ENCODE data around the gene PAPPA.

PAPPA gene

GRCh38 chr9:116145036-116145435 lies 8.6 kb upstream of the PAPPA start:
- H3K9ac ChIP-seq (ENCODE audit: low read length): no peak overlapping the region
- no peaks in the 10 kb centered on the region for H4K20me1 ChIP-seq (ENCODE audit: low read depth, low read length)
- H3K4me3 ChIP-seq (ENCODE audit: insufficient read depth, low read length, poor library complexity, severe bottlenecking): no peak overlapping the region
- H3K4me2 ChIP-seq (ENCODE audit: low read depth, low read length, poor library complexity, severe bottlenecking): no peak overlapping the region
- H3K27ac ChIP-seq (ENCODE audit: low read depth, low read length): no peak overlapping the region
- no peaks in the 10 kb centered on the region for H3K27me3 ChIP-seq (ENCODE audit: low read length)
- no peaks in the 10 kb centered on the region for H3K9me3 ChIP-seq (ENCODE audit: insufficient read depth, low read length)
- no peaks in the 10 kb centered on the region for H3K79me2 ChIP-seq (ENCODE audit: insufficient read depth, low read length)
- no peak overlapping the region for H2AFZ ChIP-seq (ENCODE audit: low read depth, low read length, severe bottlenecking)
- TF ChIP-seq CTCF (IDR thresholded peaks at IDR 0.05; ENCODE audit: insufficient read depth, low read length, poor library complexity, severe bottlenecking) (no peak), EZH2phosphoT487 (conservative IDR thresholded peaks at IDR 0.05; ENCODE audit: low read length) (no peak)
- H3K36me3 ChIP-seq (ENCODE audit: low read length): no peaks in the 10 kb centered on the region
- H3F3A ChIP-seq (ENCODE audit: insufficient read depth): no peaks in the 10 kb centered on the region
- no peaks in the 10 kb centered on the region for H3K9me2 ChIP-seq (replicated peaks; ENCODE audit: insufficient read depth, low read length)

GRCh38 chr9:116147821-116148220 lies 5.8 kb upstream of the PAPPA start:
- Histone ChIP-seq H3K36me3 (ENCODE audit: low read length) (no peaks in the 10 kb centered on the region), H3K27ac (ENCODE audit: low read depth, low read length) (no peak overlapping the region), H3K4me3 (ENCODE audit: insufficient read depth, low read length, poor library complexity, severe bottlenecking) (no peak overlapping the region), H3K9ac (ENCODE audit: low read length) (no peak overlapping the region), H3K79me2 (ENCODE audit: insufficient read depth, low read length) (no peaks in the 10 kb centered on the region), H2AFZ (ENCODE audit: low read depth, low read length, severe bottlenecking) (no peak overlapping the region), H3K9me2 (replicated peaks; ENCODE audit: insufficient read depth, low read length) (no peaks in the 10 kb centered on the region), H3K9me3 (ENCODE audit: insufficient read depth, low read length) (no peaks in the 10 kb centered on the region), H3F3A (ENCODE audit: insufficient read depth) (no peaks in the 10 kb centered on the region), H4K20me1 (ENCODE audit: low read depth, low read length) (no peaks in the 10 kb centered on the region), H3K27me3 (ENCODE audit: low read length) (no peaks in the 10 kb centered on the region), H3K4me2 (ENCODE audit: low read depth, low read length, poor library complexity, severe bottlenecking) (no peak overlapping the region)
- TF ChIP-seq EZH2phosphoT487 (conservative IDR thresholded peaks at IDR 0.05; ENCODE audit: low read length): no peak
- no peak for TF ChIP-seq CTCF (IDR thresholded peaks at IDR 0.05; ENCODE audit: insufficient read depth, low read length, poor library complexity, severe bottlenecking)

GRCh38 chr9:116149844-116150243 lies 3.7 kb upstream of the PAPPA start:
- Histone ChIP-seq H2AFZ (ENCODE audit: low read depth, low read length, severe bottlenecking) (no peak overlapping the region), H4K20me1 (ENCODE audit: low read depth, low read length) (no peaks in the 10 kb centered on the region), H3K36me3 (ENCODE audit: low read length) (no peaks in the 10 kb centered on the region), H3K9ac (ENCODE audit: low read length) (no peak overlapping the region), H3F3A (ENCODE audit: insufficient read depth) (no peaks in the 10 kb centered on the region), H3K4me2 (ENCODE audit: low read depth, low read length, poor library complexity, severe bottlenecking) (no peak overlapping the region), H3K4me3 (ENCODE audit: insufficient read depth, low read length, poor library complexity, severe bottlenecking) (no peak overlapping the region), H3K9me3 (ENCODE audit: insufficient read depth, low read length) (no peaks in the 10 kb centered on the region), H3K27me3 (ENCODE audit: low read length) (no peaks in the 10 kb centered on the region), H3K79me2 (ENCODE audit: insufficient read depth, low read length) (no peaks in the 10 kb centered on the region), H3K27ac (ENCODE audit: low read depth, low read length) (no peak overlapping the region), H3K9me2 (replicated peaks; ENCODE audit: insufficient read depth, low read length) (no peaks in the 10 kb centered on the region)
- TF ChIP-seq CTCF (IDR thresholded peaks at IDR 0.05; ENCODE audit: insufficient read depth, low read length, poor library complexity, severe bottlenecking): peak; percentile 31
- TF ChIP-seq EZH2phosphoT487 (conservative IDR thresholded peaks at IDR 0.05; ENCODE audit: low read length): no peak

Measured in SU-DHL-6 (cell line).